Activated CD8-positive, alpha-beta T cell treated with anti-CD3 and anti-CD28 coated beads for 36 hours (primary cell): ENCODE measurements around the gene MAPKAPK5. TPM values are rescaled to one million over a fixed set of nuclear protein-coding genes. Genes with fewer than 3 reads are reported as not detected.

ENCODE experiments used
- ATAC-seq: fragments of 200-7000 bp; cut with Tn5 transposase; one replicate; pipeline ENCODE4 v1.10.0; 2021; ENCODE audit warnings: mild to moderate bottlenecking, moderate library complexity
- CTCF ChIA-PET: fragments of 350-600 bp; sonication (Branson Sonifier 250); formaldehyde crosslinking; loops from one replicate; lab custom pipeline; 2021; ENCODE audit warnings: antibody characterized with exemption; lab: Charles Lee
- POLR2A ChIA-PET: fragments of 350-600 bp; sonication (Branson Sonifier 250); formaldehyde crosslinking; loops from one replicate; lab custom pipeline; 2021; ENCODE audit warnings: antibody characterized with exemption; lab: Charles Lee
- DNase-seq: peaks from one replicate; pipeline ENCODE4 v3.0.0-alpha.2; 2020
- H3K27ac Mint-ChIP-seq: one replicate; pipeline ENCODE4 v1.8.0; 2021; ENCODE audit warnings: mild to moderate bottlenecking, mixed read lengths
- H3K27me3 Mint-ChIP-seq: one replicate; pipeline ENCODE4 v1.8.0; 2021; ENCODE audit warnings: mixed read lengths
- H3K36me3 Mint-ChIP-seq: one replicate; pipeline ENCODE4 v1.8.0; 2021; ENCODE audit warnings: low read depth, mixed read lengths
- H3K4me1 Mint-ChIP-seq: one replicate; pipeline ENCODE4 v1.8.0; 2021; ENCODE audit warnings: low read depth, mixed read lengths
- H3K4me3 Mint-ChIP-seq: one replicate; pipeline ENCODE4 v1.8.0; 2021; ENCODE audit warnings: mild to moderate bottlenecking, moderate library complexity, mixed read lengths
- H3K9me3 Mint-ChIP-seq: one replicate; pipeline ENCODE4 v1.8.0; 2021; ENCODE audit warnings: mixed read lengths
- CTCF ChIP-seq: fragments of 200-600 bp; IDR thresholded peaks from one replicate; pipeline ENCODE4 v1.8.0; 2022; ENCODE audit warnings: antibody characterized with exemption, mild to moderate bottlenecking
- intact Hi-C: fragments of 100-400 bp; cut with micrococcal nuclease; formaldehyde crosslinking; loops from one replicate; pipeline ENCODE4 v1.10.0; 2022
- total RNA-seq, 2 experiments: library from RNA; stranded (reverse); gene quantifications; one replicate each; pipeline ENCODE4 v1.2.3, GENCODE V29; 2021

Gene MAPKAPK5
- total RNA-seq, 2 experiments from 2014 or later, result 54.3 to 64.2 TPM

- Mint-ChIP-seq H3K36me3 (peaks cover 46% of the 10 kb centered on the region), H3K27ac (no peak overlapping the region), H3K4me3 (no peak overlapping the region), H3K27me3 (no peaks in the 10 kb centered on the region), H3K9me3 (no peaks in the 10 kb centered on the region), H3K4me1 (no peaks in the 10 kb centered on the region)
- POLR2A ChIA-PET, result no interaction called here
- TF ChIP-seq CTCF, result no peak
- ATAC-seq (no peak), DNase-seq (no peak)
- intact Hi-C loops, result no loop called here
- CTCF ChIA-PET, result no interaction called here
These were observed 31.1 kb downstream of the MAPKAPK5 start for GRCh38 chr12:111873113-111873512.

DNA sequence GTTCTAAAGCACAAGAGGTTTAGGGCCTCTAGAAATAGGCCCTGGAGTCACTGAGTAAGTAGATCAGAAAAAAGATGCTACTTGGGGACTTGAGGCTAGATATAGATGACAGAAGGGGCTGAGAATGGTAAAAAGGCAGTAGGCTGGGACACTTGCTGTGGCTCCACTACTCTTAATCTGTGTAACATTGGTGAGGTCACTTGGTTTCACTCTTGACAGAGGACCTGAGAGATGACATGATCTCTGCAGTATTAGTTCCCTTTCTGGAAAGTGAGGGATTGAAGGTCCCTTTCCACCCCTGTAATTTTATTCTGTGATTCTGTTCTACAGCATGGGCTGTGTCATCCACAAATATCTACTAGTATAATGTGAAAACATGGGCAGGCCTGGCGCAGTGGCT lies 39.7 kb downstream of the MAPKAPK5 start:
- Mint-ChIP-seq H3K4me3 (no peak overlapping the region), H3K4me1 (no peaks in the 10 kb centered on the region), H3K36me3 (peaks cover 53% of the 10 kb centered on the region), H3K27ac (no peak overlapping the region), H3K9me3 (no peaks in the 10 kb centered on the region), H3K27me3 (no peaks in the 10 kb centered on the region)
- ChIA-PET CTCF (no interaction called here), POLR2A (no interaction called here)
- DNase-seq (no peak), ATAC-seq (no peak)
- intact Hi-C loops, result no loop called here
- no peak for TF ChIP-seq CTCF

- intact Hi-C loops, result no loop called here
- Mint-ChIP-seq H3K27ac (peak overlapping the region; percentile 7), H3K4me3 (no peak overlapping the region), H3K4me1 (no peaks in the 10 kb centered on the region), H3K36me3 (peaks cover 64% of the 10 kb centered on the region), H3K27me3 (no peaks in the 10 kb centered on the region), H3K9me3 (no peaks in the 10 kb centered on the region)
- DNase-seq (no peak), ATAC-seq (no peak)
- TF ChIP-seq CTCF, result no peak
- ChIA-PET CTCF (no interaction called here), POLR2A (interaction anchor here (1.0 kb wide), 1 partner anchor 45 kb away, joined by 3 read pairs; the partner anchor contains the start of gene MAPKAPK5)
These were observed 44.9 kb downstream of the MAPKAPK5 start for GRCh38 chr12:111886662-111887545.

GRCh38 chr12:111887926-111888745 lies 46.1 kb downstream of the MAPKAPK5 start:
- Mint-ChIP-seq H3K4me3 (no peak overlapping the region), H3K9me3 (no peaks in the 10 kb centered on the region), H3K27ac (no peak overlapping the region), H3K4me1 (no peaks in the 10 kb centered on the region), H3K27me3 (no peaks in the 10 kb centered on the region), H3K36me3 (peaks cover 67% of the 10 kb centered on the region)
- no peak for TF ChIP-seq CTCF
- CTCF ChIA-PET, result interaction anchor here (0.8 kb wide), 1 partner anchor 126 kb away, joined by 3 read pairs; no protein-coding TSS in a partner anchor
- ATAC-seq, result no peak
- intact Hi-C loops, result no loop called here
- no peak for DNase-seq
- POLR2A ChIA-PET, result interaction anchor here (0.7 to 1.0 kb wide), 2 partner anchors 28 to 46 kb away, joined by 3 read pairs; partner anchors contain the start of gene MAPKAPK5
